VCaP (cell line): ENCODE results near the gene HMGB2.

Experiments used
- H3K27ac ChIP-seq: fragments of 450-650 bp; 2 replicates; pipeline ENCODE4 v1.5.1; 2017
- CTCF ChIP-seq: fragments of 450-650 bp; conservative IDR thresholded peaks from 2 replicates; pipeline ENCODE4 v1.5.1; 2017; ENCODE audit warnings: mild to moderate bottlenecking, moderate library complexity

HMGB2 gene

GRCh38 chr4:173333658-173334084 lies 487 bp downstream of the HMGB2 start:
- H3K27ac ChIP-seq: peak overlapping the region; percentile 91
- TF ChIP-seq CTCF: no peak

- TF ChIP-seq CTCF: no peak
- H3K27ac ChIP-seq: peak overlapping the region; percentile 91
Observed at GRCh38 chr4:173332963-173333657, 1.0 kb downstream of the HMGB2 start.

GRCh38 chr4:173332021-173332487 lies 2.1 kb downstream of the HMGB2 start:
- TF ChIP-seq CTCF: no peak
- peak overlapping the region; percentile 91 for H3K27ac ChIP-seq

- peak overlapping the region; percentile 91; the same call in 1 of the 2 replicates for H3K27ac ChIP-seq
- TF ChIP-seq CTCF: no peak
Observed at GRCh38 chr4:173330590-173330989, 3.6 kb downstream of the HMGB2 start.

- TF ChIP-seq CTCF: no peak
- no peak overlapping the region for H3K27ac ChIP-seq
Observed at GRCh38 chr4:173328236-173328901, 5.8 kb downstream of the HMGB2 start.

GRCh38 chr4:173325007-173325736 lies 9.0 kb downstream of the HMGB2 start:
- H3K27ac ChIP-seq: no peak overlapping the region
- no peak for TF ChIP-seq CTCF

GRCh38 chr4:173319696-173320095 lies 14.5 kb downstream of the HMGB2 start:
- H3K27ac ChIP-seq: no peak overlapping the region
- TF ChIP-seq CTCF: no peak
